IMR-90 (cell line): ENCODE results near the gene ARHGEF16. TPM values are rescaled to one million over a fixed set of nuclear protein-coding genes. Genes with fewer than 3 reads are reported as not detected.

Experiments used
- ATAC-seq: fragments of 200-7000 bp; cut with Tn5 transposase; 2 replicates; pipeline ENCODE4 v1.9.1; 2020; ENCODE audit warnings: low read depth, mild to moderate bottlenecking, moderate library complexity
- BruUV-seq: library from RNA; stranded (reverse); fragments of 400-500 nt; replicated peaks from 2 replicates; lab custom pipeline; 2021; lab: Mats Ljungman, UMichigan
- CTCF ChIA-PET: fragments of 300-600 bp; formaldehyde crosslinking; extraction: SDS; loops from one replicate; lab custom pipeline; 2021; ENCODE audit warnings: antibody characterized with exemption; lab: Yijun Ruan, JAX
- POLR2A ChIA-PET: fragments of 300-600 bp; sonication (Branson Sonifier 250); formaldehyde crosslinking; loops from one replicate; lab custom pipeline; 2022; ENCODE audit warnings: antibody characterized with exemption; ENCODE audit not compliant: unreplicated experiment; lab: Charles Lee
- DNase-seq: peaks from one replicate; pipeline ENCODE4 v3.0.0; 2013
- H2AFZ ChIP-seq: replicated peaks from 2 replicates; pipeline ENCODE3; 2013; ENCODE audit warnings: low read length, mild to moderate bottlenecking; ENCODE audit not compliant: poor library complexity
- H2AK5ac ChIP-seq: 2 replicates; pipeline ENCODE4 v1.6.1; 2013; ENCODE audit warnings: low read depth, low read length, inconsistent platforms
- H2AK9ac ChIP-seq: replicated peaks from 2 replicates; pipeline ENCODE3; 2013; ENCODE audit warnings: mild to moderate bottlenecking, low read depth, low read length, moderate library complexity; ENCODE audit not compliant: poor library complexity
- H2BK120ac ChIP-seq: 2 replicates; pipeline ENCODE4 v1.6.1; 2013; ENCODE audit warnings: low read depth, low read length, inconsistent platforms
- H2BK15ac ChIP-seq: 3 replicates; pipeline ENCODE4 v1.6.1; 2013; ENCODE audit warnings: low read depth, low read length, inconsistent platforms
- H2BK20ac ChIP-seq: 2 replicates; pipeline ENCODE4 v1.6.1; 2013; ENCODE audit warnings: low read depth, mild to moderate bottlenecking, inconsistent platforms, low read length, moderate library complexity
- H2BK5ac ChIP-seq: 2 replicates; pipeline ENCODE4 v1.6.1; 2013; ENCODE audit warnings: mild to moderate bottlenecking, low read depth, low read length, inconsistent platforms; ENCODE audit not compliant: poor library complexity, severe bottlenecking
- H3K14ac ChIP-seq: replicated peaks from 2 replicates; pipeline ENCODE4 v1.6.1; 2013; ENCODE audit warnings: low read depth, low read length, inconsistent platforms
- H3K18ac ChIP-seq: 2 replicates; pipeline ENCODE4 v1.6.1; 2013; ENCODE audit warnings: low read depth, low read length, control low read depth
- H3K23ac ChIP-seq: 2 replicates; pipeline ENCODE4 v1.6.1; 2013; ENCODE audit warnings: low read depth, low read length, inconsistent platforms
- H3K27ac ChIP-seq: 2 replicates; pipeline ENCODE4 v1.5.1; 2013; ENCODE audit warnings: mild to moderate bottlenecking, control low read depth, low read length; ENCODE audit not compliant: insufficient read depth
- H3K27me3 ChIP-seq: 2 replicates; pipeline ENCODE4 v1.6.1; 2013; ENCODE audit warnings: low read length; ENCODE audit not compliant: control insufficient read depth, insufficient read depth
- H3K36me3 ChIP-seq: 2 replicates; pipeline ENCODE4 v1.6.1; 2013; ENCODE audit warnings: low read length, mixed read lengths; ENCODE audit not compliant: control insufficient read depth, insufficient read depth
- H3K4ac ChIP-seq: 2 replicates; pipeline ENCODE4 v1.6.1; 2013; ENCODE audit warnings: low read depth, low read length, inconsistent platforms
- H3K4me1 ChIP-seq: 2 replicates; pipeline ENCODE4 v1.6.1; 2013; ENCODE audit warnings: low read length, mixed read lengths; ENCODE audit not compliant: control insufficient read depth, insufficient read depth
- H3K4me2 ChIP-seq: 2 replicates; pipeline ENCODE4 v1.6.1; 2013; ENCODE audit warnings: low read depth, mild to moderate bottlenecking, control low read depth, low read length, moderate library complexity
- H3K4me3 ChIP-seq: 2 replicates; pipeline ENCODE4 v1.5.1; 2013; ENCODE audit warnings: low read depth, mild to moderate bottlenecking, control low read depth, low read length, moderate library complexity; ENCODE audit not compliant: insufficient read depth
- H3K56ac ChIP-seq: 2 replicates; pipeline ENCODE4 v1.6.1; 2013; ENCODE audit warnings: low read length, inconsistent platforms; ENCODE audit not compliant: insufficient read depth; ENCODE audit errors: extremely low read depth
- H3K79me1 ChIP-seq, 2 experiments: 2 replicates each; pipeline ENCODE4 v1.6.1; 2013; ENCODE audit warnings: low read length in 2 of 2, inconsistent platforms in 1 of 2, low read depth in 1 of 2
- H3K9ac ChIP-seq: 2 replicates; pipeline ENCODE4 v1.6.1; 2013; ENCODE audit warnings: low read depth, low read length, control low read depth
- H3K9me1 ChIP-seq: 2 replicates; pipeline ENCODE4 v1.6.1; 2013; ENCODE audit warnings: low read length, inconsistent platforms; ENCODE audit not compliant: insufficient read depth
- H3K9me3 ChIP-seq: 2 replicates; pipeline ENCODE4 v1.6.1; 2013; ENCODE audit warnings: low read length; ENCODE audit not compliant: control insufficient read depth, insufficient read depth
- H4K20me1 ChIP-seq: 2 replicates; pipeline ENCODE4 v1.6.1; 2013; ENCODE audit warnings: low read length, inconsistent platforms; ENCODE audit not compliant: insufficient read depth
- H4K5ac ChIP-seq: 2 replicates; pipeline ENCODE4 v1.6.1; 2013; ENCODE audit warnings: mild to moderate bottlenecking, low read depth, low read length, control low read depth
- H4K8ac ChIP-seq, 2 experiments: 2 replicates each; pipeline ENCODE4 v1.6.1; 2013; ENCODE audit warnings: low read depth in 2 of 2, low read length in 2 of 2, control low read depth in 1 of 2, inconsistent platforms in 1 of 2
- H4K91ac ChIP-seq: 2 replicates; pipeline ENCODE4 v1.6.1; 2013; ENCODE audit warnings: low read depth, low read length, inconsistent platforms; ENCODE audit not compliant: insufficient read depth
- BHLHE40 ChIP-seq: fragments of 150-350 bp; IDR thresholded peaks from 2 replicates; pipeline ENCODE4 v1.6.1; 2016; ENCODE audit warnings: mild to moderate bottlenecking, low read depth, low read length
- CEBPB ChIP-seq: IDR thresholded peaks from 2 replicates; pipeline ENCODE4 v1.6.1; 2012; ENCODE audit warnings: low read depth, low read length, improper control_type of control experiment
- CHD1 ChIP-seq: IDR thresholded peaks from 2 replicates; pipeline ENCODE4 v1.6.1; 2012; ENCODE audit warnings: low read depth, low read length, improper control_type of control experiment
- CTCF ChIP-seq: conservative IDR thresholded peaks from 2 replicates; pipeline ENCODE4 v1.5.1; 2012; ENCODE audit warnings: mild to moderate bottlenecking, low read depth, low read length, improper control_type of control experiment
- ELK1 ChIP-seq: fragments of 150-350 bp; IDR thresholded peaks from 2 replicates; pipeline ENCODE4 v1.6.1; 2016; ENCODE audit warnings: low read depth, mild to moderate bottlenecking, low read length, moderate library complexity, borderline replicate concordance
- FOS ChIP-seq: fragments of 150-350 bp; IDR thresholded peaks from 2 replicates; pipeline ENCODE4 v1.6.1; 2016; ENCODE audit warnings: low read depth, low read length
- MAFK ChIP-seq: IDR thresholded peaks from 2 replicates; pipeline ENCODE4 v1.6.1; 2012; ENCODE audit warnings: low read depth, low read length, improper control_type of control experiment
- MAZ ChIP-seq: IDR thresholded peaks from 2 replicates; pipeline ENCODE4 v1.6.1; 2012; ENCODE audit warnings: low read depth, mild to moderate bottlenecking, low read length, improper control_type of control experiment, moderate library complexity, borderline replicate concordance
- MXI1 ChIP-seq: IDR thresholded peaks from 2 replicates; pipeline ENCODE4 v1.6.1; 2012; ENCODE audit warnings: low read depth, mild to moderate bottlenecking, low read length, moderate library complexity, borderline replicate concordance
- NFE2L2 ChIP-seq: fragments of 150-350 bp; IDR thresholded peaks from 2 replicates; pipeline ENCODE4 v1.6.1; 2016; ENCODE audit warnings: low read depth, mild to moderate bottlenecking, low read length
- POLR2A ChIP-seq: IDR thresholded peaks from 2 replicates; pipeline ENCODE4 v1.6.1; 2012; ENCODE audit warnings: mild to moderate bottlenecking, low read depth, low read length
- RAD21 ChIP-seq: IDR thresholded peaks from 2 replicates; pipeline ENCODE4 v1.6.1; 2012; ENCODE audit warnings: low read length, improper control_type of control experiment
- RCOR1 ChIP-seq: IDR thresholded peaks from 2 replicates; pipeline ENCODE4 v1.6.1; 2012; ENCODE audit warnings: mild to moderate bottlenecking, low read length, improper control_type of control experiment; ENCODE audit not compliant: insufficient replicate concordance
- RFX5 ChIP-seq: IDR thresholded peaks from 2 replicates; pipeline ENCODE4 v1.8.0; 2012; ENCODE audit warnings: low read depth, mild to moderate bottlenecking, low read length, moderate library complexity
- SMC3 ChIP-seq: fragments of 150-350 bp; IDR thresholded peaks from 2 replicates; pipeline ENCODE4 v1.6.1; 2016; ENCODE audit warnings: low read depth, mild to moderate bottlenecking, antibody characterized with exemption, low read length, moderate library complexity
- USF2 ChIP-seq: fragments of 150-350 bp; IDR thresholded peaks from 2 replicates; pipeline ENCODE4 v1.6.1; 2017; ENCODE audit warnings: mild to moderate bottlenecking, antibody characterized with exemption, low read length, low read depth
- WGBS, 2 experiments: methylation state at CpG; one replicate each; pipeline versions ENCODE4 v1.1.5 to v1.1.7; 2013; ENCODE audit warnings: missing lambda C conversion rate in 2 of 2; ENCODE audit not compliant: insufficient read length in 1 of 2; ENCODE audit errors: extremely low coverage in 2 of 2; 5-methylcytosine and 5-hydroxymethylcytosine counted together
- dilution Hi-C: fragments of 300-500 bp; cut with HindIII; formaldehyde crosslinking; loops from one replicate; pipeline ENCODE4 v1.14.3; 2018; ENCODE audit warnings: low sequenced_read_pairs; ENCODE audit not compliant: unreplicated experiment
- in situ Hi-C: fragments of 300-500 bp; cut with MboI; formaldehyde crosslinking; loops from 3 replicates; pipeline ENCODE4 v1.14.3; 2019; ENCODE audit warnings: low sequenced_read_pairs, inconsistent platforms, mixed read lengths
- intact Hi-C: fragments of 100-400 bp; cut with micrococcal nuclease; formaldehyde crosslinking; loops from 2 replicates; pipeline ENCODE4 v1.10.0; 2022
- polyA plus RNA-seq, 3 experiments: library from polyadenylated mRNA; depleted of rRNA; stranded (reverse); fragments of >200 nt; gene quantifications; 2 replicates each; pipeline ENCODE4 v1.2.3, GENCODE V29; 2012; ENCODE audit warnings: low replicate concordance in 1 of 3
- total RNA-seq: library from RNA; depleted of rRNA; stranded (reverse); fragments of >200 nt; gene quantifications from 2 replicates; pipeline ENCODE4 v1.2.3, GENCODE V29; 2012

ARHGEF16 gene
- total and polyA plus RNA-seq, 2 of the 4 experiments (the other 2 are of a cell fraction): 0.18 to 0.39 TPM

GRCh38 chr1:3453203-3453761, 1.2 kb upstream of the ARHGEF16 start:
- intact Hi-C loops (loop anchor here (1.0 to 5.0 kb wide), 4 partner anchors 31 to 349 kb away; no protein-coding TSS in a partner anchor), in situ Hi-C loops (no loop called here), dilution Hi-C loops (no loop called here)
- H3K4me2 ChIP-seq: no peak overlapping the region
- no peaks in the 10 kb centered on the region; the same call in 1 of the 2 replicates for H3K4me1 ChIP-seq
- H4K20me1 ChIP-seq: 0 out of 2 replicates have a peak, but pooled peaks cover 2% of the 10 kb centered on the region
- peaks cover 28% of the 10 kb centered on the region for H3K27me3 ChIP-seq
- H2AFZ ChIP-seq: peak overlapping the region; percentile 57
- no peak overlapping the region for H2BK20ac ChIP-seq
- H3K36me3 ChIP-seq: no peaks in the 10 kb centered on the region
- no peak overlapping the region for H4K5ac ChIP-seq
- no peak overlapping the region for H3K4ac ChIP-seq
- H3K18ac ChIP-seq: no peak overlapping the region
- H3K9ac ChIP-seq: no peak overlapping the region
- no peak overlapping the region for H4K8ac ChIP-seq
- DNase-seq (peak; percentile 48), ATAC-seq (peak; percentile 98)
- no peak overlapping the region for H3K56ac ChIP-seq
- ChIA-PET CTCF (interaction anchor here (0.7 to 2.2 kb wide), 14 partner anchors 10 to 299 kb away, joined by 3 to 16 read pairs (median 4); partner anchors contain the start of gene CCDC27), POLR2A (no interaction called here)
- no peak overlapping the region for H2AK9ac ChIP-seq
- BruUV-seq: no TSS peak
- H3K27ac ChIP-seq: no peak overlapping the region
- H3K23ac ChIP-seq: no peak overlapping the region
- no peaks in the 10 kb centered on the region for H3K9me1 ChIP-seq
- no peak overlapping the region for H2AK5ac ChIP-seq
- 19% methylated on average over 3 of the region's 18 CpGs; no CpG with 5 or more reads in 1 of the 2 experiments for WGBS, 2 experiments
- H4K91ac ChIP-seq: no peak overlapping the region
- no peak overlapping the region for H2BK5ac ChIP-seq
- TF ChIP-seq NFE2L2: no peak
- peak; percentile 69 for TF ChIP-seq SMC3
- no peak for TF ChIP-seq FOS
- TF ChIP-seq MAFK: no peak
- TF ChIP-seq RCOR1: no peak
- no peak for TF ChIP-seq CEBPB
- TF ChIP-seq ELK1: no peak
- TF ChIP-seq MAZ: peak; percentile 38; the same call in 1 of the 2 replicates
- TF ChIP-seq BHLHE40: no peak
- TF ChIP-seq CHD1: no peak
- no peak for TF ChIP-seq USF2
- TF ChIP-seq RFX5: no peak
- TF ChIP-seq MXI1: no peak
- TF ChIP-seq POLR2A: no peak
- TF ChIP-seq RAD21: peak; percentile 94
- peak; percentile 90 for TF ChIP-seq CTCF
- H3K79me1 ChIP-seq: no peaks in the 10 kb centered on the region
- H3K14ac ChIP-seq: no peak overlapping the region
- no peak overlapping the region for H2BK15ac ChIP-seq
- H2BK120ac ChIP-seq: no peak overlapping the region
- H3K4me3 ChIP-seq: no peak overlapping the region
- H3K9me3 ChIP-seq: no peaks in the 10 kb centered on the region
